GM12892 (cell line): Measurements from ENCODE around the gene CEP162.

Experiments
- POLR2A ChIP-seq: IDR thresholded peaks from 2 replicates; pipeline ENCODE4 v1.6.1; 2011; ENCODE audit warnings: low read depth, low read length, control low read depth
- POLR2AphosphoS5 ChIP-seq: IDR thresholded peaks from 2 replicates; pipeline ENCODE4 v1.6.1; 2011; ENCODE audit warnings: low read depth, low read length, control low read depth
- TAF1 ChIP-seq: IDR thresholded peaks from 2 replicates; pipeline ENCODE4 v1.6.1; 2011; ENCODE audit warnings: low read depth, mild to moderate bottlenecking, control low read depth, low read length, borderline replicate concordance

DNA sequence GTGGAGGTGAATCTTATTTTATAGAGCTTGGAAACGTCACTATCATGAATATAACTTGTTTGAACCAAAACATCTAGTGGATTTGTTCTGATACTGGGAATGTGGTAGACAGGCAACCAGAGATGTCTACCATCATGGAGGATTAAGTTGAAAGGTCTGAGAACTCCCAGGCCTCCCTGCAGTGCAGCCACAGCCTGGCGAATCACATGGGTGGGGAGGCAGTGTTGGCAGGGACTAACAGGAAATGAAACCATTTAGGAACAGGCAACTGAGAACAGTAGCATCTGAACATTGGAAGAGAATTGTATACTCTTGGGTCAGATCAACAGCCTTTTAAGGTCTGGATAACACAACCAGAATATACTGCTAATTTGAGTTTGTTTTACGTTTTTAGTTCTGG is 22.3 kb upstream of the CEP162 start:
- no peak for TF ChIP-seq POLR2AphosphoS5
- TF ChIP-seq TAF1 = no peak
- no peak for TF ChIP-seq POLR2A
